Vagina (tissue), 2 donors: ENCODE results near the gene ZNF839.

Source experiments
- CTCF ChIP-seq, 3 experiments: fragments of 450-650 bp in 2 of 3; fragments of 200-600 bp in 1 of 3; sonication (generic) in 1 of 3; IDR thresholded peaks; one replicate each; pipeline ENCODE4 v1.5.1; 2017 to 2019; ENCODE audit warnings: antibody characterized with exemption in 3 of 3, mild to moderate bottlenecking in 2 of 3, moderate library complexity in 2 of 3
- POLR2AphosphoS5 ChIP-seq, 2 donors: sonication (generic); formaldehyde crosslinking; IDR thresholded peaks; one replicate each; pipeline ENCODE4 v1.9.0; 2017; ENCODE audit warnings: antibody characterized with exemption in 2 of 2, mild to moderate bottlenecking in 2 of 2, low read depth in 1 of 2; ENCODE audit not compliant: insufficient read depth in 1 of 2

- TF ChIP-seq POLR2AphosphoS5 (IDR thresholded peaks at IDR 0.05; ENCODE audit: insufficient read depth in 1 of 2, low read depth in 1 of 2): no peak
- TF ChIP-seq CTCF (IDR thresholded peaks at IDR 0.05): no peak
Observed at GRCh38 chr14:102279282-102279681, 40.3 kb upstream of the ZNF839 start.
